GM06990 (cell line): Measurements from ENCODE around the gene FAM181A.

Experiments used
- DNase-seq: peaks from one replicate; pipeline ENCODE4 v3.0.0-alpha.2; 2011; ENCODE audit not compliant: insufficient read length; ENCODE audit errors: extremely low read depth
- H3K27me3 ChIP-seq: replicated peaks from 2 replicates; pipeline ENCODE4 v1.6.0; 2011; ENCODE audit warnings: low read length; ENCODE audit not compliant: control insufficient read depth, insufficient read depth
- H3K36me3 ChIP-seq: 2 replicates; pipeline ENCODE4 v1.5.1; 2011; ENCODE audit warnings: low read length; ENCODE audit not compliant: control insufficient read depth, insufficient read depth
- H3K4me3 ChIP-seq: replicated peaks from 2 replicates; pipeline ENCODE4 v1.5.1; 2011; ENCODE audit warnings: low read depth, mild to moderate bottlenecking, control low read depth, low read length
- TF ChIP-seq, protein P1 (sequence below): IDR thresholded peaks from 2 replicates; pipeline ENCODE4 v1.5.1; 2011; ENCODE audit warnings: low read length, control low read depth, mild to moderate bottlenecking, inconsistent platforms; ENCODE audit not compliant: insufficient read depth, poor library complexity, severe bottlenecking

FAM181A gene

DNA sequence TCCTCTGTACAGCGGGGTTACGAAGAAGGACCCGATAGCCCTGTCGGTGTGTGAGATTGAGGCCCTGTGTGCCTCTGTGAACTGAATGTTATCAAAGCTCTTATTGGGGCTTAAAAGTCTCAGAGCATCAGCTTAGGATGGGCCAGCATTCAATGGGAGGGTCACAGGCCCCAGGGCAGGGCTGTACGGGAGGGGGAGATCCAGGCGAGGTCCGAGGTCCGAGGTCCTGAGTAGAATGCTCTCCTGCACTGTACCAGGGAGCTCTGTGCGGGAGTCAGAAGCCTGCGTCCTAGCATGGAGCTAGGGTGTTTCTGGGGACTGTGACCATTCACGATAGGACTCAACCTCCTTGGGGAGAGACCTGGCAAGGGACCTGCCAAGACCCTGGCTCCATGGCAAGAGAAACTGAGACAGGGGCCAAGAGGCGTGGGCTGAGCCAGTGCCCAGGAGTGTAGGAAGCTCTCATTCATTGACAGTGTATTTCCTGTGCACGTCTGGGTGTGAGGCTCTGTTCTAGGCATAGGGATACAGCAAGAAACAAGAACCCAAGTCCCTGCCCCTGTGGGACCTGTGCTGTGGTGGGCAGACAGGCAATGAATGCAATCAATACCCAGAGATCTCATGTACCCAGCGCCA is 12.0 kb upstream of the FAM181A start:
- TF ChIP-seq, protein P1, sequence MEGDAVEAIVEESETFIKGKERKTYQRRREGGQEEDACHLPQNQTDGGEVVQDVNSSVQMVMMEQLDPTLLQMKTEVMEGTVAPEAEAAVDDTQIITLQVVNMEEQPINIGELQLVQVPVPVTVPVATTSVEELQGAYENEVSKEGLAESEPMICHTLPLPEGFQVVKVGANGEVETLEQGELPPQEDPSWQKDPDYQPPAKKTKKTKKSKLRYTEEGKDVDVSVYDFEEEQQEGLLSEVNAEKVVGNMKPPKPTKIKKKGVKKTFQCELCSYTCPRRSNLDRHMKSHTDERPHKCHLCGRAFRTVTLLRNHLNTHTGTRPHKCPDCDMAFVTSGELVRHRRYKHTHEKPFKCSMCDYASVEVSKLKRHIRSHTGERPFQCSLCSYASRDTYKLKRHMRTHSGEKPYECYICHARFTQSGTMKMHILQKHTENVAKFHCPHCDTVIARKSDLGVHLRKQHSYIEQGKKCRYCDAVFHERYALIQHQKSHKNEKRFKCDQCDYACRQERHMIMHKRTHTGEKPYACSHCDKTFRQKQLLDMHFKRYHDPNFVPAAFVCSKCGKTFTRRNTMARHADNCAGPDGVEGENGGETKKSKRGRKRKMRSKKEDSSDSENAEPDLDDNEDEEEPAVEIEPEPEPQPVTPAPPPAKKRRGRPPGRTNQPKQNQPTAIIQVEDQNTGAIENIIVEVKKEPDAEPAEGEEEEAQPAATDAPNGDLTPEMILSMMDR, result no peak
- Histone ChIP-seq H3K4me3 (no peak overlapping the region), H3K36me3 (no peaks in the 10 kb centered on the region), H3K27me3 (no peaks in the 10 kb centered on the region; the same call in 1 of the 2 replicates)
- DNase-seq, result no peak

DNA sequence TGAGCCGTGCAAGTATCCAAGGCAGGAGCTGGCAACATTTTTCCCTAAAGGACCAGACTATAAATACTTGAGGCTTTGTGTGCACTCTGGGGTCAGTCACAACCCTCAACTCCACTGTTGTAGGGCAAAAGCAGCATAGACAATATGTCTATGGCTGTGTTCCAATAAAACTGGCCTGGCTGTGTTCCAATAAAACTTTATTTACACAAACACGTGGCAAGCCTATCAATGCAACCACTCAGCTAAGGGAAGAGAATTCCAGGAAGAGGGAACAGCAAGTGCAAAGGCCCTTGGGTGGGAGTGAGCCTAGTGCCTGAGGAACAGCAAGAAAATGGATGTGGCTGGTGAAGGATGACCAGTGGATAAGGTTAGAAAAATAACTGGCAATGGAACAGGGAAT is 11.3 kb upstream of the FAM181A start:
- DNase-seq, result no peak
- H3K4me3 ChIP-seq, result no peak overlapping the region
- H3K36me3 ChIP-seq, result no peaks in the 10 kb centered on the region
- no peaks in the 10 kb centered on the region; the same call in 1 of the 2 replicates for H3K27me3 ChIP-seq
- TF ChIP-seq, protein P1, result no peak

DNA sequence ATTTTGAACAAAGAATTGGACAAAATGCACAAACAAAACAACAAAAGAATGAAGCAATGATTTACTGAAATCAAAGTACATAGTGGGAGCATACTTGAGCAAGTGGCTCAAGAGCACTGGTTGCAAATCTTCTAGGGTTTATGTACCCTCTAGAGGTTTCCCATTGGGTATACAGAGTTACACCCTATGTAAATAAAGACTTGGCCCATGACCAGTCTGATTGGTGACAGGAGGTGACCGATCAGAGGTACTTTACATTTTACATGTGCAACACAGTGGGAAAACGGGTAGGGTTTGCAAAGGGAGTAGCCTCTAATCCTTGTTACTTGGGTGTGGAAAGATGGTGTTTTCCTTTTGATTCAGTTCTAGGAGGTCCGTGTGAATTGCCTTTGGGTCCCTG is 10.6 kb upstream of the FAM181A start:
- Histone ChIP-seq H3K36me3 (no peaks in the 10 kb centered on the region), H3K27me3 (no peaks in the 10 kb centered on the region; the same call in 1 of the 2 replicates), H3K4me3 (no peak overlapping the region)
- no peak for DNase-seq
- TF ChIP-seq, protein P1, result no peak

DNA sequence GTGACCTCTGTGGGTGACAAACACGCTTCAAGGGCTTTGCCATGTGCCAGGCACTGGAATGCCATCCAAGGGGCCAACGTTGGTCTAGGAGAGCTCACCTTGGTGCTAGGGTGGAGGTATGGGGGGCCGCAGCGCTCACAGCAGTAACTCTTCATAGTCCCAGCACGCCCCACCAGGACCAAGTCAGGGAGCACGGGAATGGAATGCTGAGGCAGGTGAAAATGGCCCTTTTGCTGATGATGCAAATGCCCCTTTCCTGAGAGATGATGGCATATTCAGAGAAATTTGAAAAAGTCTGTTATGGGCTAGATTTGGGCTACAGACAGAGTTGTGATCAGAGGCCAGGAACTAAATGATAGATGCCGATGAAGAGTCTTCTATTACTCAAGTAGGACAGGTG is 10.0 kb upstream of the FAM181A start:
- Histone ChIP-seq H3K4me3 (no peak overlapping the region), H3K36me3 (no peaks in the 10 kb centered on the region), H3K27me3 (no peaks in the 10 kb centered on the region; the same call in none of the 2 replicates)
- DNase-seq, result no peak
- TF ChIP-seq, protein P1, result no peak

DNA sequence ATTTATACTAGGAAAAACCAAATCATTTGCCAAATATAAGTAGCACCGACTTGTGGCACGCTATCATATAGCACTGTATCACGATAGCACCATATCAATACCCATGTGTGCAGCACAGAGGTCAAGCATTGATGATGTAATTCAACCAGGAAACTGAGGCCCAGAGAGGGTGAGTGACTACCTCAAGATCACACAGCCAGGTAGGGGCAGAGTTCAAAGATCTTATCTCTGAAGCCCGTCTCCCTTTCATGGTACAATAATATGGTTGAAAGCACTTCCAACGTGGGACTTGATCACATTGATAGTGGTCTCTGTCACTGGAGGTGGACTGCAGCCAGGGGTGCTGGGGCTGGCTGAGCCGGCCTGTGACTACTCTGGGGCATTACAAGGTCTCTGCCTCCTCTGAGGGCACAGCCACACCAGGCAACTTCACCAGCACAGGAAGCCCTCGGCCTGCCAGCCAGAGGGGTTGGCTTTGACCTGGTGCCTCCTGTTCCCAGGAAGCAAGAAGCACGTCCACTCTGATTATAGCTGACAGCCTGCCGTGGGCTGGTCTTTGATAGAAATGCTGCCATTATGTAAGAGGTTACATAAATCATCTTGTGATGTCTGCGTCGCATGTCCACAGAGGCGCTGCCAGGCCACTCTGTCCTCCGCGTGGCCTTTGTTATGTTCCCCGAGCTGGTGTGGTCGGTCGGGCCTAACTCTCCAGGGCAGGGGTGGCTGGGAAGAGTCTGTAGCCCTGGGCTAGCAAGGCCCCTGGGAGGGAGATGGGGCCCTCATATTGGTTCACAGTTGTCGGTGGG is 5.9 kb upstream of the FAM181A start:
- no peak for DNase-seq
- Histone ChIP-seq H3K36me3 (no peaks in the 10 kb centered on the region), H3K4me3 (no peak overlapping the region), H3K27me3 (no peaks in the 10 kb centered on the region; the same call in 1 of the 2 replicates)
- TF ChIP-seq, protein P1, result no peak
